C4-2B (cell line): Measurements from ENCODE around the gene PIP5K1C.

Source experiments
- CTCF ChIP-seq: fragments of 450-650 bp; conservative IDR thresholded peaks from 2 replicates; pipeline ENCODE4 v1.5.1; 2017; ENCODE audit warnings: mild to moderate bottlenecking
- ZFX ChIP-seq: fragments of 450-650 bp; IDR thresholded peaks from 2 replicates; pipeline ENCODE4 v1.6.1; 2017

GRCh38 chr19:3707868-3708206, 7.6 kb upstream of the PIP5K1C start:
- no peak for TF ChIP-seq CTCF
- TF ChIP-seq ZFX, result no peak
